GM18499 (cell line): ENCODE results near the gene UBA7.
A peak's percentile ranks its signal among the peaks of the same experiment; 100 is the strongest.
"Not testable (repeated sequence)": the region's sequence is repeated elsewhere in the genome, so short reads cannot be mapped to it uniquely, and the experiment has no call there.

Experiments used
- ATAC-seq: cut with Tn5 transposase; IDR thresholded peaks from one replicate; pipeline ENCODE4 v1.9.1; 2021; ENCODE audit warnings: moderate number of reproducible peaks; ENCODE audit not compliant: insufficient read depth, unreplicated experiment

Gene UBA7

GRCh38 chr3:49786357-49787181, 27.2 kb downstream of the UBA7 start, which contains the start of gene IP6K1:
Gene IP6K1, minus strand, starts transcription at chr3:49786542. Its CDS starts 38,502 bp downstream, at chr3:49748040.
- ATAC-seq = peak; percentile 92

GRCh38 chr3:49785565-49786356, 28.0 kb downstream of the UBA7 start:
- peak; percentile 4 for ATAC-seq

GRCh38 chr3:49782277-49782676, 31.5 kb downstream of the UBA7 start:
- ATAC-seq = not testable (repeated sequence)

GRCh38 chr3:49781415-49782199, 32.1 kb downstream of the UBA7 start:
- no peak for ATAC-seq

- not testable (repeated sequence) for ATAC-seq
These were observed 32.8 kb downstream of the UBA7 start for GRCh38 chr3:49780975-49781365.

GRCh38 chr3:49780080-49780974, 33.4 kb downstream of the UBA7 start:
- ATAC-seq = no peak

GRCh38 chr3:49779358-49780079, 34.2 kb downstream of the UBA7 start:
- ATAC-seq = no peak

- ATAC-seq = not testable (repeated sequence)
These were observed 37.7 kb downstream of the UBA7 start for GRCh38 chr3:49776101-49776500.

GRCh38 chr3:49775538-49775937, 38.2 kb downstream of the UBA7 start:
- ATAC-seq = no peak

GRCh38 chr3:49772703-49773102, 41.0 kb downstream of the UBA7 start:
- ATAC-seq = no peak

GRCh38 chr3:49771340-49771938, 42.3 kb downstream of the UBA7 start:
- no peak for ATAC-seq

GRCh38 chr3:49769926-49770325, 43.8 kb downstream of the UBA7 start:
- no peak for ATAC-seq

GRCh38 chr3:49769286-49769915, 44.4 kb downstream of the UBA7 start:
- no peak for ATAC-seq

GRCh38 chr3:49763981-49764380, 49.8 kb downstream of the UBA7 start:
- no peak for ATAC-seq

- ATAC-seq = no peak
These were observed 52.1 kb downstream of the UBA7 start for GRCh38 chr3:49761661-49762060.

- no peak for ATAC-seq
These were observed 54.5 kb downstream of the UBA7 start for GRCh38 chr3:49759226-49759625.

GRCh38 chr3:49757197-49757596, 56.6 kb downstream of the UBA7 start:
- no peak for ATAC-seq

GRCh38 chr3:49756036-49756435, 57.7 kb downstream of the UBA7 start:
- no peak for ATAC-seq
